Parathyroid adenoma (tissue), 2 donors: Measurements from ENCODE around the gene CCDC180.

Source experiments
- H2AFZ ChIP-seq: fragments of 300-600 bp; sonication (generic); one replicate; pipeline ENCODE4 v1.7.0; 2017; ENCODE audit warnings: antibody characterized with exemption, mild to moderate bottlenecking
- H3K27ac ChIP-seq: fragments of 300-600 bp; sonication (generic); one replicate; pipeline ENCODE4 v1.7.0; 2017
- H3K27me3 ChIP-seq: fragments of 300-600 bp; sonication (generic); one replicate; pipeline ENCODE4 v1.7.0; 2017; ENCODE audit warnings: low read length; ENCODE audit not compliant: control insufficient read depth, insufficient read depth
- H3K36me3 ChIP-seq: fragments of 300-600 bp; sonication (generic); one replicate; pipeline ENCODE4 v1.7.0; 2017; ENCODE audit warnings: low read length; ENCODE audit not compliant: control insufficient read depth, insufficient read depth
- H3K4me1 ChIP-seq: fragments of 300-600 bp; sonication (generic); one replicate; pipeline ENCODE4 v1.7.0; 2017; ENCODE audit warnings: control low read depth
- H3K4me2 ChIP-seq: fragments of 300-600 bp; sonication (generic); one replicate; pipeline ENCODE4 v1.7.0; 2017; ENCODE audit warnings: low read length
- H3K4me3 ChIP-seq: fragments of 300-600 bp; sonication (generic); one replicate; pipeline ENCODE4 v1.7.0; 2017; ENCODE audit warnings: low read depth, low read length
- H3K79me2 ChIP-seq: fragments of 300-600 bp; sonication (generic); one replicate; pipeline ENCODE4 v1.7.0; 2017; ENCODE audit warnings: control low read depth
- H3K9ac ChIP-seq: fragments of 300-600 bp; sonication (generic); one replicate; pipeline ENCODE4 v1.7.0; 2017; ENCODE audit warnings: mild to moderate bottlenecking
- H3K9me3 ChIP-seq: fragments of 300-600 bp; sonication (generic); one replicate; pipeline ENCODE4 v1.7.0; 2017; ENCODE audit warnings: low read length; ENCODE audit not compliant: control insufficient read depth
- TF ChIP-seq, protein P1 (sequence below): fragments of 300-600 bp; sonication (generic); IDR thresholded peaks from one replicate; pipeline ENCODE4 v1.7.0; 2017; ENCODE audit warnings: antibody characterized with exemption, mild to moderate bottlenecking
- donor health status: primary hyperparathyroidism.

Gene CCDC180

GRCh38 chr9:97293207-97293721 lies 14.2 kb upstream of the CCDC180 start:
- Histone ChIP-seq H3K79me2 (no peaks in the 10 kb centered on the region), H3K4me1 (no peaks in the 10 kb centered on the region), H3K9me3 (no peaks in the 10 kb centered on the region), H3K9ac (no peak overlapping the region), H2AFZ (no peak overlapping the region), H3K4me3 (no peak overlapping the region), H3K36me3 (no peaks in the 10 kb centered on the region), H3K27ac (peak overlapping the region; percentile 24), H3K27me3 (no peaks in the 10 kb centered on the region), H3K4me2 (no peak overlapping the region)
- TF ChIP-seq, protein P1, sequence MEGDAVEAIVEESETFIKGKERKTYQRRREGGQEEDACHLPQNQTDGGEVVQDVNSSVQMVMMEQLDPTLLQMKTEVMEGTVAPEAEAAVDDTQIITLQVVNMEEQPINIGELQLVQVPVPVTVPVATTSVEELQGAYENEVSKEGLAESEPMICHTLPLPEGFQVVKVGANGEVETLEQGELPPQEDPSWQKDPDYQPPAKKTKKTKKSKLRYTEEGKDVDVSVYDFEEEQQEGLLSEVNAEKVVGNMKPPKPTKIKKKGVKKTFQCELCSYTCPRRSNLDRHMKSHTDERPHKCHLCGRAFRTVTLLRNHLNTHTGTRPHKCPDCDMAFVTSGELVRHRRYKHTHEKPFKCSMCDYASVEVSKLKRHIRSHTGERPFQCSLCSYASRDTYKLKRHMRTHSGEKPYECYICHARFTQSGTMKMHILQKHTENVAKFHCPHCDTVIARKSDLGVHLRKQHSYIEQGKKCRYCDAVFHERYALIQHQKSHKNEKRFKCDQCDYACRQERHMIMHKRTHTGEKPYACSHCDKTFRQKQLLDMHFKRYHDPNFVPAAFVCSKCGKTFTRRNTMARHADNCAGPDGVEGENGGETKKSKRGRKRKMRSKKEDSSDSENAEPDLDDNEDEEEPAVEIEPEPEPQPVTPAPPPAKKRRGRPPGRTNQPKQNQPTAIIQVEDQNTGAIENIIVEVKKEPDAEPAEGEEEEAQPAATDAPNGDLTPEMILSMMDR = no peak

GRCh38 chr9:97293818-97294217 lies 13.6 kb upstream of the CCDC180 start:
- Histone ChIP-seq H3K4me3 (no peak overlapping the region), H3K9ac (no peak overlapping the region), H3K4me2 (no peak overlapping the region), H2AFZ (no peak overlapping the region), H3K27ac (no peak overlapping the region), H3K36me3 (no peaks in the 10 kb centered on the region), H3K79me2 (no peaks in the 10 kb centered on the region), H3K4me1 (no peaks in the 10 kb centered on the region), H3K9me3 (no peaks in the 10 kb centered on the region), H3K27me3 (no peaks in the 10 kb centered on the region)
- TF ChIP-seq, protein P1 = no peak

DNA sequence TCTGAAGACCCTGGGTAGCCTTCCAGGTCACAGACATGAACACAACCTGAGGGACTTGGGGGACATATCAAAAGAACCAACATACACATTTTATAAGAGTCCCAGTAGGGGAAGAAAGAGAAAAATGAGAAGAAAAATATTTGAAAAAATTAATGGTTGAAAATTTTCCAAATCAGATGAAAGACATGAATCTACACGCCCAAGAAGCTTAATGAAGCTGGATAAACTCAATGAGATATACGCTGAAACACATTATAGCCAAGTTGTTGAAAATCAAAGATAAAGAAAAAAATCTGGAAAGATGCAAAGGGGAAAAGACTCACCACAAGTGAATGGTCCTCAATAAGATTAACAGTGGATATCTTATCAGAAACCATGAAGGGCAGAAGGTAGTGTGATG lies 9.6 kb upstream of the CCDC180 start:
- Histone ChIP-seq H3K4me1 (no peaks in the 10 kb centered on the region), H3K27me3 (no peaks in the 10 kb centered on the region), H3K4me2 (no peak overlapping the region), H3K4me3 (no peak overlapping the region), H3K9me3 (no peaks in the 10 kb centered on the region), H3K79me2 (no peaks in the 10 kb centered on the region), H3K27ac (no peak overlapping the region), H3K36me3 (no peaks in the 10 kb centered on the region), H3K9ac (no peak overlapping the region), H2AFZ (no peak overlapping the region)
- TF ChIP-seq, protein P1 = no peak

DNA sequence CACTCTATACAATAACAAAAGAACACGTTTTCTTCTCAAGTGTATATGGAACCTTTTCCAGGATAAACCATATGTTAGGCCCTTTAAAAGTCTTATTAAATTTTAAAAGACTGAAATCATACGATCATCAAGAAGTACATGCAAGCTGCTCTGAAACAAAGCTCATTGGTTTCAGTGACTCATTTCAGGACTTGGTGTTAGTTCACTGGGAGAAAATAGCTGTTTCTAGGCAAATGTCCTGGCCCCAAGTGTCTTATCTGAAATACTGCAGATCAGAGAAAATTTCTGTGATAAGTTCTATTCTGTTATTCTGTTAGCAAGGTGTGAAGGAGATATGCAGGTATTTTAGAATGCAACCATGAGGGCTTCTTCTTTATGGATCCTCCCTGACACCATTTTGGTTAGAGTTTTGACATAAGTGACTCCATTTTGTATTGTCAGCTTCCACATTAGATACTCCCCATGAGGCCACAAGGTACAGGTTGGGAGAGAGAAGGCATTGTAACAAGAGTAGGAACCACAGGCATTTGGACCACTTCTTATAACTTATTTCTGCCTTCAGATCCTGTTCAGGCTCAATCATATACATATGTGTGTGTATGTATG lies 7.5 kb upstream of the CCDC180 start:
- H3K9ac ChIP-seq = no peak overlapping the region
- no peak overlapping the region for H3K4me3 ChIP-seq
- H3K4me1 ChIP-seq = no peaks in the 10 kb centered on the region
- no peaks in the 10 kb centered on the region for H3K27me3 ChIP-seq
- H3K4me2 ChIP-seq = no peak overlapping the region
- H3K27ac ChIP-seq = no peak overlapping the region
- no peaks in the 10 kb centered on the region for H3K36me3 ChIP-seq
- H3K9me3 ChIP-seq = no peaks in the 10 kb centered on the region
- H2AFZ ChIP-seq = no peak overlapping the region
- H3K79me2 ChIP-seq = no peaks in the 10 kb centered on the region
- TF ChIP-seq, protein P1 = no peak

DNA sequence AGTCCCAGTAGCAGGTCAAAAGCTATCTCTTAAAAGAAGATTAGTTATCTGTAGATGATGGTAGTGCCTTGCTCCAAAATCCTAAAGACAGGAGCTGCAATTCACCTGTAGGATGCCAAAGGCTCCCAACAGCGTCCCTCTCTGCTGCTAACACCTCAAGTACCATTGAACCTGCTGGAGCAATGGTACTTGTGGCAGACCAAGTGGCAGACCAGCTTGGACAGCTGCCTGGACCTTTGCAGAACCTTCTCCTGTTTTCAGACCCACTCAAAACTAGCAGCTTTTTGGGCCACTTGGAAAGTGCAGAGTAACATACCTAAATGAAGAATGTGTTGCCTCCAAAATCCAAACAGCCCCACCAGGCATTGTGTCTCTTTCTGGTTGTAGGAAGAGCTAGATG lies 6.9 kb upstream of the CCDC180 start:
- H3K27ac ChIP-seq = no peak overlapping the region
- TF ChIP-seq, protein P1 = no peak
- no peak overlapping the region for H3K9ac ChIP-seq
- H3K27me3 ChIP-seq = no peaks in the 10 kb centered on the region
- H3K4me1 ChIP-seq = no peaks in the 10 kb centered on the region
- no peak overlapping the region for H3K4me2 ChIP-seq
- no peaks in the 10 kb centered on the region for H3K36me3 ChIP-seq
- no peak overlapping the region for H2AFZ ChIP-seq
- H3K4me3 ChIP-seq = no peak overlapping the region
- no peaks in the 10 kb centered on the region for H3K9me3 ChIP-seq
- no peaks in the 10 kb centered on the region for H3K79me2 ChIP-seq
